ENCODE data around the gene KRTAP22-1.

- TF ChIP-seq, protein P1, sequence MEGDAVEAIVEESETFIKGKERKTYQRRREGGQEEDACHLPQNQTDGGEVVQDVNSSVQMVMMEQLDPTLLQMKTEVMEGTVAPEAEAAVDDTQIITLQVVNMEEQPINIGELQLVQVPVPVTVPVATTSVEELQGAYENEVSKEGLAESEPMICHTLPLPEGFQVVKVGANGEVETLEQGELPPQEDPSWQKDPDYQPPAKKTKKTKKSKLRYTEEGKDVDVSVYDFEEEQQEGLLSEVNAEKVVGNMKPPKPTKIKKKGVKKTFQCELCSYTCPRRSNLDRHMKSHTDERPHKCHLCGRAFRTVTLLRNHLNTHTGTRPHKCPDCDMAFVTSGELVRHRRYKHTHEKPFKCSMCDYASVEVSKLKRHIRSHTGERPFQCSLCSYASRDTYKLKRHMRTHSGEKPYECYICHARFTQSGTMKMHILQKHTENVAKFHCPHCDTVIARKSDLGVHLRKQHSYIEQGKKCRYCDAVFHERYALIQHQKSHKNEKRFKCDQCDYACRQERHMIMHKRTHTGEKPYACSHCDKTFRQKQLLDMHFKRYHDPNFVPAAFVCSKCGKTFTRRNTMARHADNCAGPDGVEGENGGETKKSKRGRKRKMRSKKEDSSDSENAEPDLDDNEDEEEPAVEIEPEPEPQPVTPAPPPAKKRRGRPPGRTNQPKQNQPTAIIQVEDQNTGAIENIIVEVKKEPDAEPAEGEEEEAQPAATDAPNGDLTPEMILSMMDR (conservative IDR thresholded peaks at IDR 0.05; ENCODE audit: low read depth, low read length), result no peak
- TF ChIP-seq EZH2 (IDR thresholded peaks at IDR 0.05; ENCODE audit: borderline replicate concordance, low read depth, low read length, poor library complexity, severe bottlenecking), result no peak
These were observed 33.3 kb upstream of the KRTAP22-1 start for GRCh38 chr21:30567617-30568016.

Data from A673 (cell line).